Measurements from ENCODE around the gene LMLN.

GRCh38 chr3:197957790-197958133, 2.3 kb upstream of the LMLN start:
- TF ChIP-seq ZNF282 (IDR thresholded peaks at IDR 0.05; ENCODE audit: partially characterized antibody) (no peak), SALL1 (CRISPR knock-in tag; IDR thresholded peaks at IDR 0.05) (no peak), CTCF (CRISPR knock-in tag; IDR thresholded peaks at IDR 0.05) (no peak), CEBPG (CRISPR knock-in tag; IDR thresholded peaks at IDR 0.05) (no peak), USF2 (IDR thresholded peaks at IDR 0.05; ENCODE audit: low read depth, low read length) (no peak), USF2 (CRISPR knock-in tag; IDR thresholded peaks at IDR 0.05; ENCODE audit: borderline replicate concordance) (no peak), TBX2 (CRISPR knock-in tag; IDR thresholded peaks at IDR 0.05; ENCODE audit: borderline replicate concordance) (no peak), TCF7L2 (IDR thresholded peaks at IDR 0.05; ENCODE audit: low read depth, low read length) (no peak), POLR2A (IDR thresholded peaks at IDR 0.05; ENCODE audit: insufficient read depth in 1 of 2, low read depth in 2 of 2, low read length in 2 of 2) (no peak), ZZZ3 (CRISPR knock-in tag; IDR thresholded peaks at IDR 0.05; ENCODE audit: borderline replicate concordance) (no peak), HOMEZ (CRISPR knock-in tag; IDR thresholded peaks at IDR 0.05; ENCODE audit: low read depth) (no peak), GABPB1 (CRISPR knock-in tag; IDR thresholded peaks at IDR 0.05) (no peak), CBX2 (IDR thresholded peaks at IDR 0.05; ENCODE audit: low read depth, low read length) (no peak), CBX2 (CRISPR knock-in tag; IDR thresholded peaks at IDR 0.05; ENCODE audit: low read depth) (no peak), ARID3A (IDR thresholded peaks at IDR 0.05; ENCODE audit: low read depth, low read length) (no peak), TCF12 (IDR thresholded peaks at IDR 0.05) (no peak), TCF12 (CRISPR knock-in tag; IDR thresholded peaks at IDR 0.05) (no peak)

Data from HepG2 (cell line).